Gastroesophageal sphincter (tissue), 4 donors: Measurements from ENCODE around the gene IL3RA. TPM values are rescaled to one million over a fixed set of nuclear protein-coding genes. Genes with fewer than 3 reads are reported as not detected.

Experiments
- ATAC-seq: fragments of 150-250 bp; one replicate; pipeline ENCODE4 v1.9.1; 2016; ENCODE audit warnings: mild to moderate bottlenecking, moderate library complexity
- H3K27ac ChIP-seq, 4 donors: fragments of 200-600 bp; sonication (generic) in 3 of 4; 1 replicate in 3 of 4; 2 replicates in 1 of 4; pipeline ENCODE4 v1.5.1; 2016 to 2019
- H3K27me3 ChIP-seq: fragments of 200-600 bp; sonication (generic); one replicate; pipeline ENCODE4 v1.5.1; 2019
- H3K36me3 ChIP-seq, 2 donors: fragments of 200-600 bp; sonication (generic); one replicate each; pipeline ENCODE4 v1.5.1; 2019; ENCODE audit warnings: control low read depth in 1 of 2
- H3K4me1 ChIP-seq, 3 donors: fragments of 200-600 bp; sonication (generic); 1 replicate in 2 of 3; 2 replicates in 1 of 3; pipeline ENCODE4 v1.5.1; 2016 to 2019; ENCODE audit warnings: control low read depth in 2 of 3
- H3K4me3 ChIP-seq, 2 donors: fragments of 200-600 bp; sonication (generic); one replicate each; pipeline ENCODE4 v1.5.1; 2019; ENCODE audit warnings: mild to moderate bottlenecking in 1 of 2, moderate library complexity in 1 of 2
- H3K9me3 ChIP-seq, 3 donors: fragments of 200-600 bp; sonication (generic); one replicate each; pipeline ENCODE4 v1.5.1; 2017 to 2019; ENCODE audit warnings: control low read depth in 2 of 3
- CTCF ChIP-seq, 4 experiments: fragments of 200-600 bp in 2 of 4; fragments of 450-650 bp in 2 of 4; sonication (generic) in 1 of 4; IDR thresholded peaks; one replicate each; pipeline ENCODE4 v1.5.1; 2017 to 2019; ENCODE audit warnings: antibody characterized with exemption in 4 of 4, mild to moderate bottlenecking in 2 of 4, moderate library complexity in 2 of 4
- EP300 ChIP-seq: sonication (generic); formaldehyde crosslinking; IDR thresholded peaks from one replicate; pipeline ENCODE4 v1.6.1; 2017; ENCODE audit warnings: antibody characterized with exemption, mild to moderate bottlenecking
- POLR2A ChIP-seq, 2 donors: fragments of 450-650 bp; IDR thresholded peaks; one replicate each; pipeline ENCODE4 v1.6.1; 2017; ENCODE audit warnings: antibody characterized with exemption in 2 of 2, mild to moderate bottlenecking in 2 of 2, moderate library complexity in 1 of 2
- POLR2AphosphoS5 ChIP-seq: sonication (generic); formaldehyde crosslinking; IDR thresholded peaks from one replicate; pipeline ENCODE4 v1.6.1; 2017; ENCODE audit warnings: antibody characterized with exemption
- WGBS, 2 donors: methylation state at CpG; one replicate each; pipeline ENCODE4 v1.1.5; 2018; ENCODE audit warnings: low coverage in 1 of 2; 5-methylcytosine and 5-hydroxymethylcytosine counted together
- total RNA-seq, 4 donors: library from RNA; depleted of rRNA; stranded (reverse); fragments of >200 nt; gene quantifications; one replicate each; pipeline ENCODE4 v1.1.0, GENCODE V29; 2016

IL3RA gene
- total RNA-seq, 4 donors from 2014 or later = 3.6 to 10.2 (median 6.7) TPM

GRCh38 chrX:1358793-1359476 is 22.4 kb downstream of the IL3RA start:
- no peak for TF ChIP-seq EP300
- TF ChIP-seq POLR2A (IDR thresholded peaks at IDR 0.05) = no peak
- no peak for TF ChIP-seq POLR2AphosphoS5
- TF ChIP-seq CTCF (IDR thresholded peaks at IDR 0.05) = no peak
- H3K27ac ChIP-seq = no peak overlapping the region
- 86 to 90% methylated on average over 4 to 6 of the region's 6 CpGs for WGBS, 2 donors
- no peaks in the 10 kb centered on the region for H3K27me3 ChIP-seq
- no peak for ATAC-seq
- peaks cover 0 to 15% (median 0%) of the 10 kb centered on the region in 3 donors for H3K9me3 ChIP-seq
- no peak overlapping the region for H3K4me3 ChIP-seq
- H3K36me3 ChIP-seq = peaks cover 0 to 73% of the 10 kb centered on the region in 2 donors
- H3K4me1 ChIP-seq = no peaks in the 10 kb centered on the region

- TF ChIP-seq POLR2A (IDR thresholded peaks at IDR 0.05) = no peak
- no peak for TF ChIP-seq CTCF (IDR thresholded peaks at IDR 0.05)
- TF ChIP-seq EP300 = no peak
- TF ChIP-seq POLR2AphosphoS5 = no peak
- H3K27ac ChIP-seq = no peak overlapping the region
- no peak for ATAC-seq
- no peaks in the 10 kb centered on the region for H3K27me3 ChIP-seq
- H3K9me3 ChIP-seq = peaks cover 0 to 15% (median 0%) of the 10 kb centered on the region in 3 donors
- H3K36me3 ChIP-seq = peaks cover 0 to 79% of the 10 kb centered on the region in 2 donors
- no peak overlapping the region for H3K4me3 ChIP-seq
- H3K4me1 ChIP-seq = no peaks in the 10 kb centered on the region
- 86 to 92% methylated on average over 2 to 4 of the region's 4 CpGs for WGBS, 2 donors
Measured at GRCh38 chrX:1359477-1359873, 22.9 kb downstream of the IL3RA start.

GRCh38 chrX:1360171-1360570 is 23.6 kb downstream of the IL3RA start:
- ATAC-seq = no peak
- H3K36me3 ChIP-seq = peaks cover 0 to 85% of the 10 kb centered on the region in 2 donors
- 75% methylated on average over 2 of the region's 2 CpGs; no CpG with 5 or more reads in 1 of the 2 donors for WGBS, 2 donors
- no peaks in the 10 kb centered on the region for H3K4me1 ChIP-seq
- no peaks in the 10 kb centered on the region for H3K27me3 ChIP-seq
- H3K27ac ChIP-seq = no peak overlapping the region
- peaks cover 0 to 15% (median 0%) of the 10 kb centered on the region in 3 donors for H3K9me3 ChIP-seq
- no peak for TF ChIP-seq CTCF (IDR thresholded peaks at IDR 0.05)
- TF ChIP-seq POLR2AphosphoS5 = no peak
- no peak for TF ChIP-seq POLR2A (IDR thresholded peaks at IDR 0.05)
- TF ChIP-seq EP300 = no peak
- H3K4me3 ChIP-seq = no peak overlapping the region

- WGBS, 2 donors = 60 to 66% methylated on average over 1 to 12 of the region's 12 CpGs
- H3K36me3 ChIP-seq = peaks cover 0 to 81% of the 10 kb centered on the region in 2 donors
Measured at GRCh38 chrX:1361275-1361674, 24.7 kb downstream of the IL3RA start.

More at GRCh38 chrX:1361275-1361674, 24.7 kb downstream of the IL3RA start:
- Histone ChIP-seq H3K4me1 (no peaks in the 10 kb centered on the region), H3K9me3 (peaks cover 0 to 15% (median 0%) of the 10 kb centered on the region in 3 donors), H3K27me3 (no peaks in the 10 kb centered on the region), H3K27ac (no peak overlapping the region), H3K4me3 (no peak overlapping the region)
- ATAC-seq = no peak
- TF ChIP-seq POLR2AphosphoS5 (no peak), CTCF (IDR thresholded peaks at IDR 0.05) (no peak), POLR2A (IDR thresholded peaks at IDR 0.05) (no peak), EP300 (no peak)
